Liver (tissue), 9 donors: ENCODE measurements around the gene LBHD1. TPM values are rescaled to one million over a fixed set of nuclear protein-coding genes. Genes with fewer than 3 reads are reported as not detected.

Source experiments
- DNase-seq: peaks from one replicate; pipeline ENCODE4 v3.0.0-alpha.2; 2017; ENCODE audit warnings: low spot score
- H3K27ac ChIP-seq, 2 donors: one replicate each; pipeline ENCODE4 v1.7.0; 2013; ENCODE audit warnings: inconsistent platforms in 2 of 2, low read length in 2 of 2, control low read depth in 1 of 2, low read depth in 1 of 2, mild to moderate bottlenecking in 1 of 2
- H3K27me3 ChIP-seq, 4 donors: one replicate each; pipeline versions ENCODE4 v1.6.1 to v1.7.0; 2013; ENCODE audit warnings: low read length in 3 of 4, inconsistent platforms in 1 of 4, mild to moderate bottlenecking in 1 of 4, moderate library complexity in 1 of 4; ENCODE audit not compliant: control insufficient read depth in 4 of 4, insufficient read depth in 4 of 4
- H3K36me3 ChIP-seq, 4 donors: one replicate each; pipeline versions ENCODE4 v1.6.1 to v1.7.0; 2013; ENCODE audit warnings: low read length in 3 of 4, mild to moderate bottlenecking in 3 of 4, low read depth in 1 of 4, moderate library complexity in 1 of 4; ENCODE audit not compliant: control insufficient read depth in 4 of 4, insufficient read depth in 3 of 4
- H3K4me1 ChIP-seq, 4 donors: one replicate each; pipeline versions ENCODE4 v1.6.1 to v1.7.0; 2013; ENCODE audit warnings: low read length in 3 of 4, mild to moderate bottlenecking in 3 of 4, moderate library complexity in 1 of 4; ENCODE audit not compliant: control insufficient read depth in 4 of 4, insufficient read depth in 4 of 4
- H3K4me3 ChIP-seq, 3 donors: one replicate each; pipeline versions ENCODE4 v1.6.1 to v1.7.0; 2013; ENCODE audit warnings: low read length in 3 of 3, control low read depth in 1 of 3, low read depth in 1 of 3, mild to moderate bottlenecking in 1 of 3
- H3K9ac ChIP-seq, 2 donors: one replicate each; pipeline ENCODE4 v1.7.0; 2013; ENCODE audit warnings: low read length in 2 of 2, mild to moderate bottlenecking in 2 of 2, moderate library complexity in 2 of 2, control low read depth in 1 of 2, low read depth in 1 of 2
- H3K9me3 ChIP-seq, 4 donors: one replicate each; pipeline versions ENCODE4 v1.6.1 to v1.7.0; 2013; ENCODE audit warnings: low read length in 3 of 4; ENCODE audit not compliant: control insufficient read depth in 4 of 4
- EGR1 ChIP-seq, 2 donors: IDR thresholded peaks; 2 replicates each; pipeline ENCODE4 v1.6.1; 2016 to 2018; ENCODE audit warnings: antibody characterized with exemption in 2 of 2, low read depth in 2 of 2
- FOXA2 ChIP-seq: IDR thresholded peaks from 2 replicates; pipeline ENCODE4 v1.6.1; 2016; ENCODE audit warnings: antibody characterized with exemption
- GABPA ChIP-seq, 2 donors: IDR thresholded peaks in 1 of 2; conservative IDR thresholded peaks in 1 of 2; 2 replicates each; pipeline ENCODE4 v1.6.1; 2016; ENCODE audit warnings: antibody characterized with exemption in 2 of 2, mild to moderate bottlenecking in 1 of 2, moderate library complexity in 1 of 2
- HNF4A ChIP-seq, 2 donors: conservative IDR thresholded peaks; 2 replicates each; pipeline ENCODE4 v1.6.1; 2016; ENCODE audit warnings: antibody characterized with exemption in 2 of 2, mild to moderate bottlenecking in 2 of 2
- HNF4G ChIP-seq: IDR thresholded peaks from 2 replicates; pipeline ENCODE4 v1.6.1; 2016; ENCODE audit warnings: antibody characterized with exemption
- JUND ChIP-seq, 2 donors: IDR thresholded peaks; 2 replicates each; pipeline ENCODE4 v1.6.1; 2016; ENCODE audit warnings: antibody characterized with exemption in 2 of 2
- NR2F2 ChIP-seq: IDR thresholded peaks from 2 replicates; pipeline ENCODE4 v1.6.1; 2016; ENCODE audit warnings: antibody characterized with exemption
- RAD21 ChIP-seq, 2 donors: IDR thresholded peaks; 2 replicates each; pipeline ENCODE4 v1.6.1; 2016; ENCODE audit warnings: antibody characterized with exemption in 2 of 2, mild to moderate bottlenecking in 2 of 2
- RXRA ChIP-seq, 2 donors: IDR thresholded peaks; 2 replicates each; pipeline ENCODE4 v1.6.1; 2017 to 2018; ENCODE audit warnings: antibody characterized with exemption in 2 of 2, mild to moderate bottlenecking in 1 of 2
- SP1 ChIP-seq: IDR thresholded peaks from 2 replicates; pipeline ENCODE4 v1.6.1; 2018; ENCODE audit warnings: antibody characterized with exemption, mild to moderate bottlenecking
- TAF1 ChIP-seq: conservative IDR thresholded peaks from 2 replicates; pipeline ENCODE4 v1.6.1; 2016; ENCODE audit warnings: antibody characterized with exemption, mild to moderate bottlenecking
- YY1 ChIP-seq: IDR thresholded peaks from 2 replicates; pipeline ENCODE4 v1.6.1; 2016; ENCODE audit warnings: antibody characterized with exemption, mild to moderate bottlenecking
- WGBS: extraction: QIAGEN DNeasy Blood & Tissue Kit; methylation state at CpG from one replicate; pipeline ENCODE4 v1.1.7; 2013; 5-methylcytosine and 5-hydroxymethylcytosine counted together
- polyA plus RNA-seq, 2 donors: library from polyadenylated mRNA; stranded (reverse) in 1 of 2; unstranded in 1 of 2; fragments of 200-250 nt in 1 of 2; fragments of >200 nt in 1 of 2; fragmentation: Nextera tagmentation in 1 of 2; extraction: Ambion mirVana in 1 of 2; gene quantifications; one replicate each; pipeline versions ENCODE4 v1.2.1 to v1.2.3, GENCODE V29; 2013 to 2015
- total RNA-seq, 2 donors: library from RNA; depleted of rRNA; stranded (reverse); fragments of >200 nt; gene quantifications; one replicate each; pipeline ENCODE4 v1.2.3, GENCODE V29; 2014
- TF ChIP-seq, protein P1 (sequence below): IDR thresholded peaks from 2 replicates; pipeline ENCODE4 v1.6.1; 2016; ENCODE audit warnings: antibody characterized with exemption
- TF ChIP-seq, protein P2 (sequence below): IDR thresholded peaks from 2 replicates; pipeline ENCODE4 v1.6.1; 2016; ENCODE audit warnings: antibody characterized with exemption
- TF ChIP-seq, protein P3 (sequence below): IDR thresholded peaks from 2 replicates; pipeline ENCODE4 v1.6.1; 2016; ENCODE audit warnings: antibody characterized with exemption, mild to moderate bottlenecking
- TF ChIP-seq, protein P4 (sequence below): IDR thresholded peaks from 2 replicates; pipeline ENCODE4 v1.6.1; 2016; ENCODE audit warnings: antibody characterized with exemption
- TF ChIP-seq, protein P5 (sequence below): fragments of 150-350 bp; IDR thresholded peaks from 2 replicates; pipeline ENCODE4 v1.5.1; 2017; ENCODE audit warnings: improper control_type of control experiment, low read depth, low read length; ENCODE audit not compliant: missing input control
- donor health status: healthy.
- donor health status: healthy.
- donor health status: healthy.
- donor health status: healthy.
- donor health status: healthy.

LBHD1 gene
- total and polyA plus RNA-seq, 4 donors = 1.6 to 4.4 (median 3.4) TPM

DNA sequence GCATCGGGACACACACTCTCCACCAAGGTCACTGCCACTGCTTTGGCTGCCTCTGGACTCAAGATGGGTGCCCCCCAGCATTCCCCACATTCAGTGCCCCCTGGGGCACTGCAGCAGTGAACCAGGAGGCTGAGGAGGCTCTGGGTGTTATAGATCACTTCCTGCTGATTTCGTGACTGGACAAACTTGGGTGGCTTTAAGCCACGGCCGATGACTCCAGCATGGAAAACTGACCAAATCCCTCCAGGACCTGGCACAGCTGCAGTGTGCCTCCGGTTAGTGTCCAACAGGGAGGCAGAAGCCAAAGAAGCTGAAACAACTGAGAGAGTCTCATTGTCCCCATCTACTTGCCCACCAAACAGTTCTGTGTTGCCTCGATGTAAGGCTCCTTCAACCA is 24.5 kb downstream of the LBHD1 start:
- Histone ChIP-seq H3K27me3 (no peaks in the 10 kb centered on the region), H3K9ac (no peak overlapping the region), H3K9me3 (no peaks in the 10 kb centered on the region), H3K4me3 (no peak overlapping the region), H3K36me3 (peaks cover 0 to 14% (median 6%) of the 10 kb centered on the region in 4 donors), H3K4me1 (peaks cover 6 to 42% (median 37%) of the 10 kb centered on the region in 4 donors), H3K27ac (peak overlapping the region in 1 of 2 donors; percentile 64)
- 72% methylated on average over 6 of the region's 6 CpGs for WGBS
- DNase-seq = no peak
- no peak for TF ChIP-seq TAF1
- no peak for TF ChIP-seq FOXA2
- TF ChIP-seq SP1 = no peak
- TF ChIP-seq GABPA (IDR thresholded peaks at IDR 0.05 in 1 of 2, conservative IDR thresholded peaks at IDR 0.05 in 1 of 2) = no peak
- TF ChIP-seq EGR1 (IDR thresholded peaks at IDR 0.05; ENCODE audit: low read depth in 2 of 2) = no peak

DNA sequence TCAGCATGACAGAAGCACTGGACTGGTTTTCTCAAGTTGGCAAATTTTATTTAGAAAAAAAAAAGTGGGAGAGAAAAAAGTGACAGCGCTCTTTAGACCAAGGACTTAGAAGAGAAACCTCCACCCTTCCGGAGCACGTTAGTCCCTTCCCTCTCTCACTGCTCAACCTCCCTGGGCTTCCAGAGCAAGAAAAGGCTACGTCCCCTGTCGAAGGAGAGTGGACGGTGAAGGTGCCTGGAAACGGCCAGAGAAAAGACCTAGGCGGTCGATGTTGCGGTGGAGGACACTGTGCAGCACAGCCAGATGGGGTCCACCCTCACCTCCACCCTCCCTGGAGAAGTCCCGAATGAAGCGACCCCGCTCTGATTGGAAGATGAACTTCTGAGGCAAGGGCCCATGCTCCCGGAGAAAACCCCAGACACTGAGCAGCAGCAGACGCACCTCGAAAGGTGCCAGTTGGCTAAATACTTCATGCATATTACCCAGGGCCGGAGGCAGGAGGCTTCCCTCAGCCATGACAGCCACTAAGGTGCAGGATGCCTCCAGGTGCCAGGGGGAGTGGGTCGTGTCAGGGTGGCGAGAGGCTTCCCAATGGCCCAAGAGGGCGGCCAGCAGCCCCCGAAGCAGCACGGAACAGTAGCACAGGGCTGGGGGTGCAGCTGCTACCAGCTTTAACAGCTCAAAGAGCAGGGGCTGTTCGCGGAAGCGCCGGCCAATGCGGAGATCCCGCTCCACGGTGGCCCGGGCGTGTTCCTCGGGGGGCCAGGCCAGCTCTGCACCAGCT is 25.1 kb downstream of the LBHD1 start:
- whole genome bisulfite sequencing = 57% methylated on average over 32 of the region's 32 CpGs
- peaks cover 6 to 36% (median 32%) of the 10 kb centered on the region in 4 donors for H3K4me1 ChIP-seq
- no peaks in the 10 kb centered on the region for H3K9me3 ChIP-seq
- no peaks in the 10 kb centered on the region for H3K27me3 ChIP-seq
- TF ChIP-seq TAF1 = peak; percentile 45
- TF ChIP-seq RAD21 (IDR thresholded peaks at IDR 0.05) = no peak
- H3K9ac ChIP-seq = peak overlapping the region in 1 of 2 donors; percentile 80
- DNase-seq = no peak
- H3K36me3 ChIP-seq = peaks cover 0 to 14% (median 7%) of the 10 kb centered on the region in 4 donors
- peak overlapping the region in 1 of 3 donors; percentile 7 for H3K4me3 ChIP-seq
- peak overlapping the region; percentile 64 to 97 for H3K27ac ChIP-seq

DNA sequence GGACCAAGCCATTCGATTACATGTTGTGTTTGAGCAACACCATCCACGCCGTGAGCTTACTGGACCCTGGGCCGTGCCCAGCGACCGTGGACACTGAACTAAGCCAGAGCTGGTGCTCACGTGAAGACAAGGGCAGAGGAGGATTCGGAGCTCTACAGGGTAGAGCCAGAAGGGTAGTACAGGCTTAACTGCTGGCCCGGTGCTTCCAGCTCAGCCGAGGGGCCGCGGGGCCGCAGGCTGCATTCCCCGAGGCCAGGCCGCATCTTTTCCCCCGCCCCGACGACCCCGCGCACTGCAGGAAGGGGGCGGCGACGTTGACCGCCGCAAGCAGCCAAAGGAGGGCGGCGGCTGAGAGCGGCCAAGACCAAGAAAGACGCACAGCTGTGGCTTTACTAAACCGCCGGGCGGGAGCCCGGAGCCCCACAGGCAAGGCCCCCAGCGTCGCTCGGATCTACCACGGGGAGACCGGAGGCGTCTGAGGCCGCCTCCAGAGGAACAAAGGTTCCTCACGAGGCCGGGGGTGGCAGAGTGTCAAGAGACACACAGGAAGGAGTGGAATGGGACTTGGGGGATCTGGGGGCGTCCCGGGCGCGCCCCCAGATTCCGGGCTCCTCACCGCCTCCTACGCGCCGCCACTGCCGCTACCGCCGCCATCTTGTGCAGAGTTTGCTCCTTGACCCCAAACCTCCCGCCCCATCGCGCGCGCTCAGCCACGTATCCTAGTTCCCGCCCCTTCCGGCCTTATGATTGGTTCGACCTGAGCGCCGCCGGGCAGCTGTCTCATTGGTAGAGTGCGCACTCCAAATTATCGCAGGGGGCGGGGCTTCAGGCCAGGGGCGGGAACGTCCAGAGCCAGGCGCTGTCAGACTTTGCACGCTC is 25.9 kb downstream of the LBHD1 start, which contains the start of gene GANAB:
TSS of gene GANAB (minus strand) at position 668 of the 879 bp plus-strand sequence. CDS start at position 654, 14 bp downstream.
- peaks cover 4 to 31% (median 25%) of the 10 kb centered on the region in 4 donors for H3K4me1 ChIP-seq
- H3K36me3 ChIP-seq = peaks cover 0 to 14% (median 7%) of the 10 kb centered on the region in 4 donors
- TF ChIP-seq HNF4A (conservative IDR thresholded peaks at IDR 0.05) (peak; percentile 71 to 87), YY1 (peak; percentile 99), TAF1 (peak; percentile 50), EGR1 (IDR thresholded peaks at IDR 0.05; ENCODE audit: low read depth in 2 of 2) (no peak), SP1 (peak; percentile 74), FOXA2 (no peak), HNF4G (no peak), RXRA (IDR thresholded peaks at IDR 0.05) (peak in 1 of 2 donors; percentile 37), GABPA (IDR thresholded peaks at IDR 0.05 in 1 of 2, conservative IDR thresholded peaks at IDR 0.05 in 1 of 2) (peak; percentile 45 to 90), RAD21 (IDR thresholded peaks at IDR 0.05) (peak; percentile 8 to 48), JUND (IDR thresholded peaks at IDR 0.05) (no peak), NR2F2 (peak; percentile 75)
- TF ChIP-seq, protein P1, sequence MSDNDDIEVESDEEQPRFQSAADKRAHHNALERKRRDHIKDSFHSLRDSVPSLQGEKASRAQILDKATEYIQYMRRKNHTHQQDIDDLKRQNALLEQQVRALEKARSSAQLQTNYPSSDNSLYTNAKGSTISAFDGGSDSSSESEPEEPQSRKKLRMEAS = peak; percentile 58
- TF ChIP-seq, protein P2, sequence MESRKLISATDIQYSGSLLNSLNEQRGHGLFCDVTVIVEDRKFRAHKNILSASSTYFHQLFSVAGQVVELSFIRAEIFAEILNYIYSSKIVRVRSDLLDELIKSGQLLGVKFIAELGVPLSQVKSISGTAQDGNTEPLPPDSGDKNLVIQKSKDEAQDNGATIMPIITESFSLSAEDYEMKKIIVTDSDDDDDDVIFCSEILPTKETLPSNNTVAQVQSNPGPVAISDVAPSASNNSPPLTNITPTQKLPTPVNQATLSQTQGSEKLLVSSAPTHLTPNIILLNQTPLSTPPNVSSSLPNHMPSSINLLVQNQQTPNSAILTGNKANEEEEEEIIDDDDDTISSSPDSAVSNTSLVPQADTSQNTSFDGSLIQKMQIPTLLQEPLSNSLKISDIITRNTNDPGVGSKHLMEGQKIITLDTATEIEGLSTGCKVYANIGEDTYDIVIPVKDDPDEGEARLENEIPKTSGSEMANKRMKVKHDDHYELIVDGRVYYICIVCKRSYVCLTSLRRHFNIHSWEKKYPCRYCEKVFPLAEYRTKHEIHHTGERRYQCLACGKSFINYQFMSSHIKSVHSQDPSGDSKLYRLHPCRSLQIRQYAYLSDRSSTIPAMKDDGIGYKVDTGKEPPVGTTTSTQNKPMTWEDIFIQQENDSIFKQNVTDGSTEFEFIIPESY = peak; percentile 45
- TF ChIP-seq, protein P3, sequence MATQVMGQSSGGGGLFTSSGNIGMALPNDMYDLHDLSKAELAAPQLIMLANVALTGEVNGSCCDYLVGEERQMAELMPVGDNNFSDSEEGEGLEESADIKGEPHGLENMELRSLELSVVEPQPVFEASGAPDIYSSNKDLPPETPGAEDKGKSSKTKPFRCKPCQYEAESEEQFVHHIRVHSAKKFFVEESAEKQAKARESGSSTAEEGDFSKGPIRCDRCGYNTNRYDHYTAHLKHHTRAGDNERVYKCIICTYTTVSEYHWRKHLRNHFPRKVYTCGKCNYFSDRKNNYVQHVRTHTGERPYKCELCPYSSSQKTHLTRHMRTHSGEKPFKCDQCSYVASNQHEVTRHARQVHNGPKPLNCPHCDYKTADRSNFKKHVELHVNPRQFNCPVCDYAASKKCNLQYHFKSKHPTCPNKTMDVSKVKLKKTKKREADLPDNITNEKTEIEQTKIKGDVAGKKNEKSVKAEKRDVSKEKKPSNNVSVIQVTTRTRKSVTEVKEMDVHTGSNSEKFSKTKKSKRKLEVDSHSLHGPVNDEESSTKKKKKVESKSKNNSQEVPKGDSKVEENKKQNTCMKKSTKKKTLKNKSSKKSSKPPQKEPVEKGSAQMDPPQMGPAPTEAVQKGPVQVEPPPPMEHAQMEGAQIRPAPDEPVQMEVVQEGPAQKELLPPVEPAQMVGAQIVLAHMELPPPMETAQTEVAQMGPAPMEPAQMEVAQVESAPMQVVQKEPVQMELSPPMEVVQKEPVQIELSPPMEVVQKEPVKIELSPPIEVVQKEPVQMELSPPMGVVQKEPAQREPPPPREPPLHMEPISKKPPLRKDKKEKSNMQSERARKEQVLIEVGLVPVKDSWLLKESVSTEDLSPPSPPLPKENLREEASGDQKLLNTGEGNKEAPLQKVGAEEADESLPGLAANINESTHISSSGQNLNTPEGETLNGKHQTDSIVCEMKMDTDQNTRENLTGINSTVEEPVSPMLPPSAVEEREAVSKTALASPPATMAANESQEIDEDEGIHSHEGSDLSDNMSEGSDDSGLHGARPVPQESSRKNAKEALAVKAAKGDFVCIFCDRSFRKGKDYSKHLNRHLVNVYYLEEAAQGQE = peak; percentile 19
- TF ChIP-seq, protein P4, sequence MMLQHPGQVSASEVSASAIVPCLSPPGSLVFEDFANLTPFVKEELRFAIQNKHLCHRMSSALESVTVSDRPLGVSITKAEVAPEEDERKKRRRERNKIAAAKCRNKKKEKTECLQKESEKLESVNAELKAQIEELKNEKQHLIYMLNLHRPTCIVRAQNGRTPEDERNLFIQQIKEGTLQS = no peak
- TF ChIP-seq, protein P5, sequence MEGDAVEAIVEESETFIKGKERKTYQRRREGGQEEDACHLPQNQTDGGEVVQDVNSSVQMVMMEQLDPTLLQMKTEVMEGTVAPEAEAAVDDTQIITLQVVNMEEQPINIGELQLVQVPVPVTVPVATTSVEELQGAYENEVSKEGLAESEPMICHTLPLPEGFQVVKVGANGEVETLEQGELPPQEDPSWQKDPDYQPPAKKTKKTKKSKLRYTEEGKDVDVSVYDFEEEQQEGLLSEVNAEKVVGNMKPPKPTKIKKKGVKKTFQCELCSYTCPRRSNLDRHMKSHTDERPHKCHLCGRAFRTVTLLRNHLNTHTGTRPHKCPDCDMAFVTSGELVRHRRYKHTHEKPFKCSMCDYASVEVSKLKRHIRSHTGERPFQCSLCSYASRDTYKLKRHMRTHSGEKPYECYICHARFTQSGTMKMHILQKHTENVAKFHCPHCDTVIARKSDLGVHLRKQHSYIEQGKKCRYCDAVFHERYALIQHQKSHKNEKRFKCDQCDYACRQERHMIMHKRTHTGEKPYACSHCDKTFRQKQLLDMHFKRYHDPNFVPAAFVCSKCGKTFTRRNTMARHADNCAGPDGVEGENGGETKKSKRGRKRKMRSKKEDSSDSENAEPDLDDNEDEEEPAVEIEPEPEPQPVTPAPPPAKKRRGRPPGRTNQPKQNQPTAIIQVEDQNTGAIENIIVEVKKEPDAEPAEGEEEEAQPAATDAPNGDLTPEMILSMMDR = no peak

More for the DNA sequence above, 25.9 kb downstream of the LBHD1 start, which contains the start of gene GANAB:
- peak within 1 kb of the TSS; percentile 88 to 95 (median 95) for H3K4me3 ChIP-seq
- peak within 1 kb of the TSS; percentile 80 to 89 for H3K9ac ChIP-seq
- DNase-seq = peak; percentile 99
- H3K9me3 ChIP-seq = no peaks in the 10 kb centered on the region
- no peaks in the 10 kb centered on the region for H3K27me3 ChIP-seq
- H3K27ac ChIP-seq = peak within 1 kb of the TSS; percentile 96 to 97
- WGBS = under 1% methylated on average over 73 of the region's 73 CpGs
